Measurements from ENCODE around the gene ZNF423.

ZNF423 gene

DNA sequence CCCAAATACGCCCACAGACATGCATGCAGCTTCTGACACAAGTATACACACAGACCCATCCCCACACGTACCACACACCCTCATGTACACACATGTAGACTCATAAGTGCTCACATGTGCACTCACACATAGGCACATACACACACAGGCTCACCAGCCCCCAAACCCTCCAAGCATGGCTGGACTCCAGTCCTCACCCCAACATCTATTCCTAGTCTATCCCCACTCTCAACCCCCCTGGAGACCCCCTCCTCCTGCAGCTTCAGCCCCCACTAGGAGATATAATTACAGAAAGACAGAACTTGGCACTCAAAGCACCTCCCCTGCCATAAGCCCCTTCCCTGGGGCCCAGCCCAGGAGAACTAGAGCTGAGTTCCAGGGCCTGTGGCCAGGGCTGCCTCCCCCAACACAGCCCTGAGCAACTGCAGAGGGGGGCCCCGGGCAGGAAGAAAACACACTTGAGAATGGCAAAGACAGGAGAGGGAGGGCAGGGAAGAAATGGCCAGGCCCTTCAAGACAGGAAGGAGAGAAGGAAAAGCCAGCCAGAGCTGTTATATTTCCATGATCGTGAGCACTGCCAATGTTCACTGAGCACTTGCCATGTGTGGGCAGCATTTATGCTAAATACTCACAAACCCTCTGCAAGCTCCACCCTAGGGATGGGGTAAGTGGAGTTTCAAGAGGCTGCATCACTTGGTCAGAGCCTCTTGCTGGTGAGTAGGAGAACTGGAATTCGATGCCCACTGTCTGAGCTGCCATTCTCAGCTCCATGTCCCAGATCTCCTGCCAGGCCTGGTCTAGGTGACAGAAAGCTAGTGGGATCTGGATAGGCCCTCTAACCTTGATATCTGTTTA lies 224.5 kb downstream of the ZNF423 start:
- DNase-seq (ENCODE audit: low read depth in 1 of 2, low spot score in 1 of 2): no peak

DNA sequence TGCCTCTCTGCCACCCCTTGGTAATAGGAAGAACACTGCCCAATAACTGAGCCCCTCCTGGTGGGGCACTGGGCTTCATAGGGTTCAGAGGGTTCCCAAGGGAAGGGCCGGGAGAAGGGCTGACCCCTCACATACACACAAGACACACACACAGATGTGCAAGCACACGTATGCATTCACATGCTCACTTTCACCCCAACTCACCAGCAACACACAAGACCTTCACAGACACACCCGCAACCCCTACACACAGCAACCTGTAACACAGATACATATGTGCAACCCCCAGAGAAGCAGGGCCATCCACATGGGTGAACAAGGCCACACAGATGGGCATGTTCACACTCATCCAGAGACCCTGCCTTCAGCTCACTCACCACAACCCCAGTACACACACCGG lies 225.1 kb downstream of the ZNF423 start:
- no peak for DNase-seq (ENCODE audit: low read depth in 1 of 2, low spot score in 1 of 2)

DNA sequence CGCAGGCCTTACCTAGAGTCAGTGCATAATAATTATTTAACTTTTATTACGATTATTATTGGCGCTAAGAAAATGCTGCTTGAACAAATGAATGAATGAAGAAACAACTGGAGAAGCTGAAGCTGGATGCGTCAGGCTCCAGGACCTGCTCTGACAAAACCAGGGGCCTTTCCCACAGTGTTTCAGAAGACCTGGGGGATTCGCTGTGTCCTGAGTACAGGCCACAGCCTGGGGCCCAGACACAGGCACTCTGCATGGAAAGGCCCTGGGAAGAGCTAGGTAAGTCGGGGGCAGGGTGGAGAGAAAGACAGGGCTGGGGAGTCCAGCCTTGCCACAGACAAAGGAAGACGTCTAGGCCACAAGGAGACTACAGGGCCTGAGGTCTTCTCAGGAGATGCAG lies 226.1 kb downstream of the ZNF423 start:
- no peak for DNase-seq (ENCODE audit: low read depth in 1 of 2, low spot score in 1 of 2)

DNA sequence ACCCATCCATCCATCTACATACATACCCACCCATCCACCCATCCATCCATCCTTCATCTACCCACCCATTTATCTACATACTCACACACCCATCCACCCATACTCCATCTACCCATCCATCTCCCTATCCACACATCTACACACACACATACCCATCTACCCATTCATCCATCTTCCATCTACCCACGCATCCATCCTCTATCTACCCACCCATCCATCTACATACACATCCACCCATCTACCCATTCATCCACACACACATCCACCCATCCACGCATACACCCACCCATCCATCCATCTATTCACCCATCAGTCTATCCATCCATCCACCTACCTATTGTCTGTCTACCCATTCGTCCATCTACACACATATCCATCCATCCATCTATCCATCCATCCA lies 227.8 kb downstream of the ZNF423 start:
- DNase-seq (ENCODE audit: low read depth in 1 of 2, low spot score in 1 of 2): no peak

DNA sequence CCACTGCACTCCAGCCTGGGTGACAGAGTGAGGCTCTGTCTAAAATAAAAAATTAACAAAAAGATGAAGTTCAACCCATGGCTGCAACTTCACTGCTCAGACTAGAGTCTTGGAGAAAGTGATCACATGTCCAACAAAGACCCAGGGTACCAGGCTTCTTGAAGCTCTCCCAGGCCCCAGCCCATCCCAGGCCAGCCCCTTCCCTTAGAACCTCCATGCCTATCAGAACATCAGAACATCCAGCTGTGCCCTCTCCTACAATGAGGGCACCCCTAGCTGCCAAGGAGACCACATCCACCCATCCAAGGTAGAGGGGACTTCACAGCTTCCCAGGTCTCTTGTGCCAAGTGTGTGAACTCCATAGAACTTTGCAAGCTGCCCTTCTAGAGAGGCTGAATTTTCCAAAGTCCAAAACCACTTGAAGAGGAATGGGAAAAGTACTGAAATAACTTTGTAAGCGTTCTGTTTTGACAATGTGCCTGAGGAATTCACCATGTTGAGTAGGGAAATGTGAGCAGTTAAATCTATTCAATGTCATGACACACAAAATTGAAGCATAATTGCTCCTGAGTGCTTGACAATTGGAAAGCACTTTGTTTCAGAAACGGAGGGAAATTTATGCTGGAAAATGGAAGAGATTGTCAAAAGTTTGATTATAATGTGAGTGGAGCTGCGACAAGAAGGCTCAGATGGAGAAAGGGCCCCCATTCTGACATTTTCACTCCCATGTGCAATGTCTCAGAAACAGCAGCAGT lies 230.4 kb downstream of the ZNF423 start:
- DNase-seq (ENCODE audit: low read depth in 1 of 2, low spot score in 1 of 2): no peak

DNA sequence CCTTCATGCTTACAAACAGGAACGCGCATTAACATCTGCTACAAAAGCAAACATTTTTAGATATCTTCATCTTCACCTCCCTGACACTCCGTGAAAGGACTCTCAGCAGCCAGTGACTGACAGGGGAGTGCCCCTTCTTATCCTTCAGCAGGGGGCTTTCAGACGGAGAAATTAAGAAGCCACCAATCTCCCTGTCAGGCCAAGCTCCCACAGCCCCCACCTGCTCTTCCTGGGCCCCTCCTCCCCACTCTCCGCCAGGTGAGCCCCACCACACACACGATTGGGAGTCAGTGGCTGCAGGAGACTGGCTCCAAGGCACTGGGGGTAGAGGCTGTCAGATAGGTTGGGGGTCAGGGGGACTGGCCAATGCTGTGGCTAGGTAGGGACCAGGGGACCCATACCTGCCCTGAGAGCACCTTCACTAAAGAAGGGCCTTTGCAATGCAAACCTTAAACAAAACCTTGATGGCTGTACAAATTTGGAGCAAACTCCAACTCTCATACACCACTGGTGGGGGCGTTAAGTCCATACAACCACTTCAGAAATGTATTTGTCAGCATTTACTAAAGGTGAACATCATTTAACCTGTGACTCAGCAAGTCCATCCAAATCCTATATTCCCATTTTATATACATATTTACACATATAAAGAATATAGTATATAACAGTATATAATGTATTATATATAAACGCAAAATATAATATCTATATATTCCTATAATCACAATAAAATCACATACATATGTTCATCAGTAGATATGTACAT lies 232.2 kb downstream of the ZNF423 start:
- no peak for DNase-seq (ENCODE audit: low read depth in 1 of 2, low spot score in 1 of 2)

DNA sequence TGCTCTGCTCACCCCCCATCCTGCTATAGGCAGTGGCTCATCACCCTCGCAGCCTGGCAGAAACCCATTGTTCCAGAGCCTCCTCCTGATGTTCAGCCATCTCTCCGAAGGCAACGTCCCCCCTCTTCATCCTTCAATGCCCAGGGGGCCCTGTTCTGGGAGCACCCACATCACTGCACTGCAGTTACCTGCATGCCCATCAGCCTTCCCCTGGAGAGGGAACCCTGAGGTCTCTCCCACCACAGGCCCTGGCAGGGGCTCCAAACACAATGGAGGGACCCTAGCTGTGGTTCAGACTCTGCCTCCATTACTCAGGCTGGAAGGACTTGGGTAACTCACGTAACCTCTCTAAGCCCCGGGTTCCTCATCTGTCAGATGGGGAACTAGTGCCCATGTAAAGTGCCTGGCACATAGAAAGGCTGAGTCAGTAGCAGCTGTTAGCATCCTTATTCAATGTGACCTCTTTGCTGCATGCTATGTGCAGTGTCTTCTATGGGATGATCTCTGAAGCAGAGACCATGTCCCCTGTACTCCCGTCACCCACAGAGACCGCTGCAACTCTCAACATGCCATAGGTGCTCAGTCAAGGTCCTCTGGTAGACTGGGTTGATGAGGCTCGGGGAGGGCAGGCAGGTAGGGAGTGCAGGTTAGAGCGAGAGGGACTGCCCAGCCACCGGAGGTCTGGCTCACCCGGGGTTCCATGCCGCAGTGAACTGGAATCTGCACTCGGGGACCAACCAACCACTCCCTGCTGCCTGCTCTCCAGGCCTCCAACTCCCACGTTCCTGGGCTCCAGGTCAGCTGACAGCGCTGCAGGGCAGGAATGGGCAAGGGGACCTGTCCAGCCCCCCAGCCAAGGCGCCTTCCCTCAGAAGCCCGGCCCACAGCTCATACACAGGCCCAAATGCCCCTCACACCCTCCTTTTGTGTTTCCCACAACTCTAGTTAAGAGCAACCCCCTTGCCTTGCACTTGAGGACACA lies 233.2 kb downstream of the ZNF423 start:
- no peak for DNase-seq (ENCODE audit: low read depth in 1 of 2, low spot score in 1 of 2)

DNA sequence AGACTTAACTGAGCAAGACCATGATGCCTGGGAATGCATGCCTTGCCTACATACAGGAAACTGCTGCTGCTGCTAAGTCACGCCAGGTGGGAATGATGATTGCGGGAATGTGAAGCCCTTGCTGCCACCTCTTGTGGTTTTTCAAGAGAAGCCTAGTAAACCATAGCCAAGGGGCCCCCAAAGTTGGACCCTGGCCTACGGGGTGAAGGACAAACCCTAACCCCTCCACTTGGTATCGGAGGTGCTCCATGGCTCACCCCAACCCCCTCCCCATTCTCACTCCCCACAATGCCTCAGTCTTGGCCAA lies 233.9 kb downstream of the ZNF423 start:
- no peak for DNase-seq (ENCODE audit: low read depth in 1 of 2, low spot score in 1 of 2)

DNA sequence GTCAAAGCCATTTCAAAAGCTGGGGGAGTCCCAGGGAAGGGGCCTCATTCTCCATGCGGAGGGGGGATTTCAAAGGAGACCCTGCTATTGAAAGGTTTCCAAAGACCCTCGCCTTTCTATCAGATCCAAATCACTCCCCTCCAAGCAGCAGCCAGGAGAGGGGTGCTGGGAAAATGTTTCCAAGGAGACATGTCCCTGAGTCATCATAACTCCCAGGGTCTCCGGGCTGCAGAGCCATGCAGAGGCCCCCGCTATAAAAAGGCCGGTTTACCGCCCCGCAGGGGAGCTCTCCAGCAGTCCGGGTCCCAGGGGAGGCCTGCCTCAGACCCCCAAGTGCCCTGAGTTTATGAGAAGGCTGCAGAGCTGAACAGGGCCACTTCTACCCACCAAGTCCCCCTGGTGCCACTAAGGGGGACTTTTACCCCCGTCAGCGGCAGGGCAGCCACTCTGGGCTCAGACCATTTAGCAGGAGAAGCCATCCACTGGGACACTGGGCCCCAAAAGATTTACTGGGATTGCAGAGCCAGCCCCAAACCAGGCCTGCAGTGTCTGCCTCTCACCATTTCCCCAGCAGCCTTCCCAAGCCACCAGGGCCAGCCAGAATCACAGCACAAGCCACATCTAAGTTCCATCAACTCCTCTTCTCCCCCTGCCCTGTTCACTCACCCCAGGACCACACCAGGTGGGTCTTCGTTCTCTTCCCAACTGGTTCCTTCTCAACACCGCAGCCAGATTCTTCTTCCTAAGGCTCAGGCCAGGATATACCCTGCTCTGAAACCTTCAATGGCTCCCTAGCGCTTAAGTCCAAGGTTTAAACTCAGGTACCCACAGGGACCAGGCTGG lies 234.4 kb downstream of the ZNF423 start:
- no peak for DNase-seq (ENCODE audit: low read depth in 1 of 2, low spot score in 1 of 2)

DNA sequence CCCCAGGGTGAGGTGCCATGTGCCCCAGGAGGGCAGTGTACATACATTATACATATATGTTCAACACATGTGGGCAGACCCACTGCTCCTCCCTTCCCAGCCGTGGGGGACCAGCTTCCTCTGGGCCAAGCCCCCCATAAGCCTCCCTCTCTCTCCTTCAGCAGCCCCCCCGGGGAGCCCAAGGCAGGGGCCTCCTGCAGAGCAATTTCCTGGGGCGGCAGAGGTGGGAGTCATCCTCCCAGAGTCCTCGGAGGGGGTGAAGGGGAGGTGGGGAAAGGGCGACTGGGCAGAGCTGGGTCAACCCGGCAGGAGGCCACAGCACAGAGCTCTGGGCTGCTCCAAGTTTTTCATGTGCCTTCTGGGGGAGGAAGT lies 235.1 kb downstream of the ZNF423 start:
- DNase-seq (ENCODE audit: low read depth in 1 of 2, low spot score in 1 of 2): no peak

DNA sequence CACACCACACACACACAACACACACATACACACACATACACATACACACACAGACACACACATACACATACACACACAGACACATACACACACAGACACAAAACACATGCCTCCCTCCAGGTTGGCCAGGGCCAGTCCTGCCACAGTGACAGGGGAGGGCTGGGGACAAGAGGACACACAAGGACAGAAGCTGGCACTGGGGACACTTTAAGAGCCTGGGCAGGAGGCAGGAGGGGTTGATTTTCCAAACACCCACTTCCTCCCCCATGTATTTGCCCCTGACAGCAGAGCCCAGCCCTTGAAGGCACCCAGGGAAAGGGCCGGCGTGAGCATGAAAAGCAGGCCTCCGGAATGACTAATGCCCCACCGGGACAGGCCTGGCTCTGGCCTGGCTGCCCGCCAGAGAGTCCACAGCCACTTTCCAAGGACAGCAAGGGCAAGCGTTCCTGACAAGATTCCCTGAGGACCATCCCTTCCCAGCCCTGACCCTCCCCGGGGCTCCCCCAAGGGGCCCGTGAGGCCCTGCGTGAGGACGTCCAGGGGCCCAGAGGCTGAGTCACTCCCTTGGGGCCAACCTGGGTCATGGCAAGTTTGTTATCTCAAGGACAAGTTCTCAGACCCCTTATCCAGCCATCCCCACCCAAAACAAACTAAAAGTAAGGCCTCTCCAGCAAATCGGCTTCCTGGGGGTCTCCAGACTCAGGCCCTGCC lies 235.6 kb downstream of the ZNF423 start:
- no peak for DNase-seq (ENCODE audit: low read depth in 1 of 2, low spot score in 1 of 2)

DNA sequence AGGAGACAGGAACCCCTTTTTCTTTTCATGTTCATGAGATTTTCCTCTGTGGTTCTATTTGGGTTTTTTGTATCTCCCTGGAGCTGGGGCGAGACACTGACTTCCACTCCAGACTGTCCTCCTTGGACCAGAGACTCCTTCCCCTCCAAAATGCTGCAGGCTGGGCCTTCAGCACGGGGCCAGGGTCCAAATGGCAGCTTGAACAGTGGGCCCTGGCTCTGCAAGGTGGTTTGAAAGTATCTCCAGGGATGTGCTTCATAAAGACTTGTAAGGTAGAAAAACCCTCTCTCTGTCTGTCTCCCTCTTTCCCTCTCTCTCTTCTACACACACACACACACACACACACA lies 236.1 kb downstream of the ZNF423 start:
- no peak for DNase-seq (ENCODE audit: low read depth in 1 of 2, low spot score in 1 of 2)

DNA sequence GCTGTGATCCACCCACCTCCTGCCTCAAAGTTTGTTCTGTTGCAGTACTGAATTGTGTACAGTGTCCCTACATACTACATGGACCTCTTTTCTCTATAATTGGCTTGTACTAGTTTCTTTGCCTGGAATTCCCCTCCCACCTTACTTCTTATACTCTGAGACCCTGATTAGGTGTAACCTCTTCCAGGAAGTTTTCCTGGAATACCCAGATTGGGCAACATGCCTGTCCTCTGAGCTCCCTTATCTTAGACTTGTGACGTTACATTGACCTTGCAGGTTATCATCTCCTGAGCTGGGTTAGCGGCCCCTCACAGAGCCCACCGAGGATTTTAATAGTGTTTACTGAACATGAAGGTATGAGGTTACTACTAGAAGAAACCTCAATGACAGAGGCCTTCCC lies 237.0 kb downstream of the ZNF423 start:
- no peak for DNase-seq (ENCODE audit: low read depth in 1 of 2, low spot score in 1 of 2)

DNA sequence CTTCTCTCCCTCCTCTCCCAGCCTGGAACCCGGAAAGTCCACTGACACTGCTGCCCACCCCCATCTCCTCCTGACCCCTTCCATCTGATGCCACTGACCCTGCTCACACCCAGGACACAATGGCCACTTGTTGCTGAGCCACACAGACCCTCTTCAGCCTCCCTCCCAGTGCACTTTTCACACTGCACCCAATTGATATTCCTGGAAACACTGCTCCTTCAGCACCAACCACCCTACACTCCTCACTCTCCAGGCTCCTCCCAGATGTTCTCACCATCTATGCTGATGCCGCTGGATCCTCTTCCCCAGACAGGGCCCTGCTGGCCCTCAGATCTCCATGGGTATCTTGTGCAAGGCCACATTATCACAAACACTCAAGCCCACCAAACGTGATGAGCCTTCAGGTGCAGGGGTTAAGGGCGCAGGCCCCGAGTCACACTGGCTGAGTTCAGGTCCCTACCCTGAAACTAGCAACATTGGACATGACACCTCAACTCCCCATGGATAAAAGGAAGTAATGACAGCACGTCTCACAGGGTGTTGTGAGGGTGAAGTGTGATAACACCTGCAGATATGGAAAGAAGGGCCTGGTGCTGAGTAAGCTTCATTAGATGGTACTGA lies 238.1 kb downstream of the ZNF423 start:
- DNase-seq (ENCODE audit: low read depth in 1 of 2, low spot score in 1 of 2): no peak

DNA sequence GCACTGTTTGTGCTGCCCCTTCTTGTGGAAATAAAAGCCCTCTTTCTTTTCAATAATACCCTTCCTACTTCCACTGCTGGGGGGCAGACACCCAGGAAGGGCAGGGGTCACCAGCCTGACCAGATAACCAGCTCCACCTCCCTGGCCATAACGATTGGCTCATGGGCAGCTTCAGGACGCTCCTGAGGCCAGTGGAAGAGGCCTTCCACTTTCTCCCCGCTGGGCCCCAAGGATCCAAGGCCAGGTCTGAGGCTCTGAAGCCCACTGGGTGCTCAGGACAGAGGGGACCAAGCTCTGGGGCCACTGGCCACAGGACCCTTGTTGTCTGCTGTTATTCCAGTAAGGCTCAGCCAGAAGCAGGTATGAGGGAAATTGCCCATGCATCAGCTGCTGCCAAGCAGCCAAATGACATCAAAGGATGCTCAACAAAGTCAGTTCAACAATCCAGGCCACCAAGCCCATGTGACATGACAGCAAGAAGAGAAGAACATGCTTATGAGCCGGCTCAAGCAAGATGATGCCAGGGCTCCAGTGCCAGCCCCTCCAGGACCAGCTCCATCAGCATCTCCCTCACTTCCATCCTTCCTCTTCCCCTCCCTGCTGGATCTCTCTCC lies 238.8 kb downstream of the ZNF423 start:
- DNase-seq (ENCODE audit: low read depth in 1 of 2, low spot score in 1 of 2): no peak

DNA sequence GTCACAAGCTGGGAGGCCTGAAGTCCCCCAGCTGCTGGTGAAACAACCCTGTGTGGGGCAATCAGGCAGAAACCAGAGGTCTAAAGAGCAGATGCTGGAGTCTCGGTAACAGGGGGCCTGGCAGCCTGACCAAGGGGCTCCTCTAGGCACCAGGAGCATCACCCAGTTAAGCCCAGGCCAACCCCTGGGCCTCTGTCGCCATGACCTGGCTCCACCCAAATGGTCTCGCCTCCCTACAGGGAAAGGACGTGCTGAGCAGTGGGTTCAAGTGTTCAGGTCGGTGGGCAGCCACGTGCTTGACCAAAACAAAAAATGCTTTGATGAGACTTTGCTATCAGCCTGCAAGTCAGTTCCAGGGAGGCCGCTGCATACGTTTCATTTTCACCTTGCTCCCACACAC lies 240.3 kb downstream of the ZNF423 start:
- no peak for DNase-seq (ENCODE audit: low read depth in 1 of 2, low spot score in 1 of 2)

DNA sequence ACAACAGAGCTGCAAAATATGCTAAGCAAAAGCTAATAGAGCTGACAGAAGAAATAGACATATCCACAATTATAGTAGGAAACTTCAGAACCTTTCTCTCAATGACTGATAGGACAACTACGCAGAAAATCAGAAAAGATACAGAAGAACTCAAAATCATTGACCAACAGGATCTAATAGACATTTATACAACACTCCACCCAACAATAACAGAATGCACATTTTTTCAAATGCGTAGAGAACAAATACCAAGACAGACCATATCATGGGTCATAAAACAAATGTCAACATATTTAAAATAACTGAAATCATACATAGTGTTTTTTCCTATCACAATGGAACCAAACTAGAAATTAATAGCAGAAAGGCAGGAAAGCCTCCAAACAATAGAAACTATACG lies 244.9 kb downstream of the ZNF423 start:
- no peak for DNase-seq (ENCODE audit: low read depth in 1 of 2, low spot score in 1 of 2)

DNA sequence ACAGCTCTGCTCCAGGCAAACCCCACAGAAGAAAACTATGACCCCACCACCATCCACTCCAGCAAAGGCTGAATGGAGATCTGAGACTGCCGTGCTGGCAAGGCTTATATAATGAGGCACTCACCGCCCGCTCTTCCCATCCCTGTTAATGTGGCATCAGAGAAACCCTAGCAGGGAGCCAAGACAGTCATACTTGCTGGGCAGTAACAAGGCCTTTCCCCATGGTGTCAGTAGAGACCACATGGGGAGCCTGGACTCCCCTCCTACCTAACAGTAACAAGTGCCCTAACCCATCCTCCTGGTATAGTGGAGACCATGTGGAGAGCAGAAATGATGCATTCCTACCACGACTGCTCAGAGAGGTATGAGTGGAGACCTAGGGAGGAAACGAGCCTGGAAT lies 247.1 kb downstream of the ZNF423 start:
- no peak for DNase-seq (ENCODE audit: low read depth in 1 of 2, low spot score in 1 of 2)

DNA sequence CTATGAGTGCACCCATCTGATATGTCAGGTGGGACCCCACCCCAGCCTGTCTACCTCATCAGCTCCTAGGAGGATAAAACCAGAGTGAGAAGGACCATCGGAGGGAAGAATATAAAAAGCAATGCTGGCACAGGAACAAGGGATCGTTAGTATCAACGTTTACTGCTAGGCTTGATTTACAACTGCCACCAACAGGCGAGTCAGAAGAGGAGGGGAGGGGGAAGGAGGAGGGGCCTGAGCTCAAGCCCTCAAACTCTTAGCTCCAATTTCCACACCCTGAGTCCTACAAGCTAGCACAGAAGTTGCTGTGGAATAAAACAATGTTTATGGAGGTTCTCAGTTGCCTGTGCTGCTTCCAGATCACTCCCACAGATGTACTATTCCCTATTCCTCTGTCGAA lies 247.8 kb downstream of the ZNF423 start:
- no peak for DNase-seq (ENCODE audit: low read depth in 1 of 2, low spot score in 1 of 2)

Measured in activated T-helper 1 cell treated with anti-CD3 and anti-CD28 coated beads, Interleukin-2, amount 50 U/mL, for 16 hours (primary cell).